T follicular helper cell (primary cell): ENCODE results near the gene AGTPBP1.

Experiments used
- DNase-seq: peaks from one replicate; pipeline ENCODE4 v3.0.0-alpha.2; 2020; ENCODE audit warnings: low read depth

AGTPBP1 gene

DNA sequence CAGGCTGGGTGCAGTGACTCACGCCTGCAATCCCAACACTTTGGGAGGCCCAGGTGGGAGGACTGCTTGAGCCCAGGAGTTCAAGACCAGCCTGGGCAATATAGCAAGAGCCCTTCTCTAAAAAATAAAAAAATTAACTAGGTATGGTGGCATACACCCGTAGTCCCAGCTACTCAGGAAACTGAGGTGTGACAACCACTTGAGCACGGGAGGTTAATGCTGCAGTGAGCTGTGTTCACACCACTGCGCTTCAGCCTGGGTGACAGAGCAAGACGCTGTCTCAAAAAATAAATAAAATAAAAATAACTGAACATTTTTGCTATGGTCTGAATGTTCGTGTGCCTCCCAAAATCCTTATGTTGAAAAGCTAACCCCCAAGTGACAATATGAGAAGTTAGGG, 24.5 kb downstream of the AGTPBP1 start:
- no peak for DNase-seq

GRCh38 chr9:85716031-85716877, 25.5 kb downstream of the AGTPBP1 start:
- DNase-seq: no peak

GRCh38 chr9:85715587-85715986, 26.2 kb downstream of the AGTPBP1 start:
- no peak for DNase-seq

DNA sequence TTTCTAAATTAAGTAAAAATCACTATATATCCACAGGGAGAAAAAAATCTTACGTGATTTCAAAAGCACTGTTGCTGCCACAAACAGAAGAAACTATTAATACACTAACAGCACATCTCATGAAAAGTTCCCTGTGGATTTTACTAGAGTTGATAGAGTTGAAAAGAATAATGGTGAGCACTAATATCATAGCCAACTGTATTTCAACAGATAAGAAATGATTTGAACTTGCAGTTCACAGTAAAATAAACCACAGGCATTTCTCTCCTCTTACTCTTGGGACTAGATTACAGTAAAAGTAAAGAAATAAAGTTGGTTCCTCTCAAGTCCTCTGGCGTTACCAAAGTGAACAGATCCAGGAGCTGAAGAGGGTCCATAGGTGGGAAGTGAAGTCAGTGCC, 27.9 kb downstream of the AGTPBP1 start:
- DNase-seq: no peak

DNA sequence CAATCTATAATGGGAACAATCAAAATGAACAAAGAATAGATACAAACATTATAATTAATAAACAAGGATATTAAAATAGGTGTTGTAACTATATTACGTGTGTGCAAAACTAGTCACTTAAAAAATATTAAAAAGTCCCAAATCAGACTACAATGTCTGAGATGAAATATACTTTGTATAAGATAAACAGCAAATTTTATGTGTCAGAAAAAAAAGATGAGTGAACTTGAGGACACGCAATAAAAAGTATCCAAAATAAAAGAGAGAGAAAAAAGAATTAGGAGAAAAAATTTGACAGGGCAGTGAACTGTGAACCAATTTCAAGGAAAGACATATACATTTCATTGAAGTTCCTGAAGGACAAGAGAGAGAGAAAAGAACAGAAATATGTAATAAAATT, 37.0 kb downstream of the AGTPBP1 start:
- DNase-seq: no peak

GRCh38 chr9:85703398-85703797, 38.4 kb downstream of the AGTPBP1 start:
- DNase-seq: no peak

DNA sequence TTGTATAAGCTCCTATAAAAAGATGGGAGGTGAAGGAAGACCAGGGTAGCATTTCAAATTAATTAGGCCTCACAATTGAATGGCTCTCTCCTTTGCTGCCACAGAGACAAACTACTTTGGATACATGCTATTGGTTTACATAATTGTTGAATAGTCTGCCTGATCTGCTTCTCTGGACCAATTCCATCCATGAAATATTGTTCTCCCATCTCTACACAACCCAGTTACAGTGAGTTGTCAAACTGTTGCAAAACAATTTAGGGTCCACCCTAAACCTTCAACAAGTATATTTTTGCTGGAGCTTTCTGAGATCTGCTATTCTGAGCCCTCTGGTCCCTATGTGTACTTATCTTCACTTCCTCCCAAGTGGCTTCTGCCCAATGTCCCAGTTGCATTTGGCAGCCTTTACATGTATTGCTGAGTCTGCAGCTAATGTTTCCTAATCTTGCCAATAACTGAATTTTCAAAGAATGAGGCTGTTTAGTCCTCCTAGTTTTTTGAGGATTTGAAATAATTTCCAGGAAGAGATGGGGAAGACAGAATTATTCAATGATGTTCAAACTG, 38.9 kb downstream of the AGTPBP1 start:
- DNase-seq: no peak

DNA sequence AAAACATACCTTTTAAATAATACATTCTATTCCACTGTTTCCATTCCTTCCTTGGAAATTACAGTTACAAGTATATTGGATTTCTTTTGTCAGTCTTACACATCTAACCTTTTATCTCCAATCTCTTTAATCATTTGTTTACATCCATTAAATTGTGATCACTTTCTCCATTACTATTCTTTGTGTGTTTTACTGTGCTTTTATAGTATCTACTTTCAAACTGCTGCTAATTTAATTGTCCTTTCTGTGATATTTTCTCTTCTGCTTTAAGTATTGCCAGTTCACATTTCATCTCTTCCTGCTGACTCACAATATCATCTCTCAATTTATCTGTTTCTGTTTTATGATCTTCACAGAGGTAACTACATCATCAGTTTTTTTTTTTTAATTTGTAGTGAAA, 39.6 kb downstream of the AGTPBP1 start:
- DNase-seq: no peak

GRCh38 chr9:85700330-85700729, 41.4 kb downstream of the AGTPBP1 start:
- DNase-seq: no peak

DNA sequence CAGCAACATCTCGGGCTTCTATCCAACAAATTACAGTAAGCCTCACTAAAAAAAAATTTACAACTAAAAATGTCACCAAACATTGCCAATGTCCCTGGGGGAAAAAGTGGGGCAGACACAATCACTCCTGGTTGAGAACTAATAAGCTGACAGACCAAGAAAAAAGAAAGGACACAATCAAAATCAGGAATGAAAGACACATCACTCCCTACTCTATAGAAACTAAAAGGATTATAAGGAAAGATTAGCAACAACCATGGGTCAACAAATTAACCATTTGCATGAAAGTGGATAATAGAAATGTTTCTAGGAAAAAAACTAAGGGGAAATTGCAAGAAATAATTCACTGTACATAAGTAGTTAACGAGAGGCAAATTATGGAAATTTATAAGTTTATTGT, 53.4 kb downstream of the AGTPBP1 start:
- no peak for DNase-seq

- DNase-seq: no peak
Measured at GRCh38 chr9:85685081-85685480, 56.7 kb downstream of the AGTPBP1 start.

GRCh38 chr9:85676790-85677189, 65.0 kb downstream of the AGTPBP1 start:
- no peak for DNase-seq

GRCh38 chr9:85667374-85667773, 74.4 kb downstream of the AGTPBP1 start:
- no peak for DNase-seq

DNA sequence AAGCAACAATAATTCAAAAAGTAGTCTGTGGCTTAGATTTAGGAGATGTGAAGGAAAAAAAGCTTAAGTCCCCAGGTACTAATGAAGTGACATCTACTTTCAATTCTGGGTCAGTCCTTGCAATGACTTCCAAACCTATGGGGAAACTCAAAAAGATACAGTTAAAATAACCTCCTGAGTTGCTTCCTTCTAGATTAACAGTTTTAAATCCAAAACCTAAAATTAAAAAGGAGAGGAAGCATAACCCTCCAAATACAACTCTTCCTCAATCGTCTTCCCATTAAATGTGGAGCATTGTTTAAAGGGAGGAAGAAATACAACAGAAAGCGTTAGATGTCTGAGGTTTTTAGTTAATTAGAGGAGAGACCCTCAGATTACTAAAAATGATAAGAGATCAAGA, 75.7 kb downstream of the AGTPBP1 start:
- DNase-seq: no peak

DNA sequence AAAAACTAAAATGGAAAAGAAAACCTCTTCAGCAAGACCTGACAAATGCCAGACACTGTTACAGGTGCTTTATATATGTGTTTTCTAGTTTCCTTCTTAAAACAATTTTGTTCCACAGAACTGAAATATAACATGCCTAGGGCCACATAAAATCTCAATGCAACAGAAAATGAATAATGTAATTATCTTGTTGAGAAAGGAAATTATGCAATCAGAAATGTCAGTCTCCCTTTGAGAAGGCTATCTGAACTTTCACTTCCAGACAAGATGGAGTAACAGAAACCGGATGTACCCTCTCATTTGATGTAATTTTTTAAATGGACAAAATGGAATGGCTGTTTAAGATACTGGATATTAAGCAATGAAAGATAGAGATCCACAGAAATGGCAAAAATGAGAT, 79.2 kb downstream of the AGTPBP1 start:
- no peak for DNase-seq

DNA sequence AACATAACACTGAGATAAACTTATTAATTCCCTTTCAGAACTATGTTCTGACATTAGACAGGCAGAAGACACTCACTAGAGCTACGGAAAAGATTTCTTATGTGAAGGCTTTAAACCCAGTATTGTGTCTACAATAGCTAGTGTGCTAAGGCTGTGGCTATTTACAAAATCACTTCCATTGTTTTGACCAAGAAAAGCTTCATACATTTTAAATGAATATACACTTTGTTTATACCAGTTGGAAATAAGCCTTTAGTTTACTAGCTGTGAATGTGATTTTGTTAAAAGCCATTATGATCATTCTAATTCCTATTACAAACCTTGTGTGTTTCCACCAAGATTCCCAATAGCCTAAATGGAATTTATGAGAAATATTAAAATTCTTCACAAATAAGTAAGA, 83.0 kb downstream of the AGTPBP1 start:
- DNase-seq: no peak

GRCh38 chr9:85653153-85653552, 88.6 kb downstream of the AGTPBP1 start:
- no peak for DNase-seq

GRCh38 chr9:85647571-85647970, 94.2 kb downstream of the AGTPBP1 start:
- DNase-seq: no peak

DNA sequence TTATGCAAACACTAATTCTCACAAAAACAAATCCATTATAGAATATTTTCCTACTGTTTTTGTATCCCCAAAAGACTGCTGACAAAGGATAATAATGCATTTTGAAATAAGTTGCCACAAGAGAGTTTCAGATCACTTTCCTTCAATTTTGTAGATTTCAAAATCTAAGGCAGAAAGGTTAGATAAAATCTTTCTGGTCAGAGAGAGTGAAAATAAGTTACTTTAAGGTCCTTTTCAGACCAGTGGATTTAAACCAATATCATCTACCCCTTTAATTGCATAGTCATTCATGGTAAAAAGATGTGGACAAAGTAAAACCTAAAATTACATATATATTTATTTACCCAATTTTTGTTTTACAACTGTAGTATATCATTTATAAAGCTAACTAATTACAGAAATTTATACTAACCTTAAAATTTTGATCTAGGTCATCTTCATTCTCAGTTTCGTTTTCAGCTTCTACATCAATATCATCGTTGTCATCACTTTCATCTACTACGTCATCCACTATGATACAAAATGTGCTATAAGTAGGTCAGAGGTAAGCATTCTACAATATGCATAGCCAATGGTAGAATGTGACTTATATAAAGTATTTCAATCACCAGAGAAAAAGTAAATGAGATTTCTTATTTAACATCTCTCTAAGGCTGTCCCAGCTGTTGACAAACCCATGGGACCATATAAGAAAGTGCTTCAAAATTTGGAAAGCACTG, 95.7 kb downstream of the AGTPBP1 start:
- DNase-seq: no peak

DNA sequence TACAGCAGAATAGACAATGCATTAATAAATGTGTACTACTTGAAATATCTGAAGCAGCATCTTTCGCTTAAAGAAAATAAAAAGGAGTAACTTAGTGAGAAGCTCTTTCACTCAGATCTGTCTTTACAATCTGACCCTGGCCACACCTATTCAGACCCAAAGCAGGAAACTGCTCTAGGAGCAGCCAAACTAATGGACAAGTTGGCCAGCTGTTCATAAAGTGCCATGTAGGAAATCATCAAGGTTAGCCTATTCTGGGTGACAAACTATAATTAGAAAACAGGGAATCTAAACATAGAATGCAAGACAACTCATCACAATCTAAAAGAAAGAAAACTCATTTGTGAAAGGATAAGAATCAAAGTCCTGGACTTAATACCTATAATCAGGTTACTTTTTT, 101.3 kb downstream of the AGTPBP1 start:
- no peak for DNase-seq

DNA sequence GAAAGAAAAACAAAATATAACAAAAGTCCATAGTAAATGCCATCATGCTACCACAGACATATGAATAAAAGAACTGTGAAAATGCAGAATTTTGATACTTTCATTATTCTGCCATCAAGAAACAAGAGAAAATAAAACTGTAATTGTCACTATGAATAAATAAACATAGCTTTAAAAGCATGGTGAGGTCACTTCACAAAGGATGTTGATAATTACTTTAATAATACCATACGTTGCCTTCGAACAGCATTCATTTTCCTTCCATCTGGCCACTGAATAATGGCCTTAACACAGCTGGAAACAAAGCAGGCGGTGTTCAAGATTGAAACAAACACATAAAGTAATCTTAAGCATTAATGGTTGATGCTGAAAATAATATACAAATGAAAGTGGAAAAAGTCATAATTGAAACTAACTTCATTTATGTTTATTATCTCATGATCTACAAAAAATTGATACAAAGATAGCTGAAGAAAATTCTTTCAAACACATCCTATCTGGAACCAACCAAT, 102.0 kb downstream of the AGTPBP1 start:
- no peak for DNase-seq

DNA sequence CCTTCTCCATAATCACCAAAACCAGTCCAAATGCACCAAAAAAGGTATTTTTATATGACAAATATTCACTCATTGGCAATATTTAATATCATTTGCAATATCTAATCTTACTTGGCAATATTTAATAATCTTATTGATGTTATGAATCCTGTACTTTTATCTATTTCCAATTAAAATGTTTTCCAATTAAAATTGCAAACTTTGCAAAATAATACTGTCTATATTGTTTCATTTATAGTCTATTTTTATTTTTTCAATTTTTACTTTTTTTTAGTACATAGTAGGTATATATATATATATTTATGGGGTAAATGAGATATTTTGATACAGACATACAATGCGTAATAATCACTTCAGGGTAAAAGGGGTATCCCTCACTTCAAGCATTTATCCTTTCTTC, 109.9 kb downstream of the AGTPBP1 start:
- no peak for DNase-seq

DNA sequence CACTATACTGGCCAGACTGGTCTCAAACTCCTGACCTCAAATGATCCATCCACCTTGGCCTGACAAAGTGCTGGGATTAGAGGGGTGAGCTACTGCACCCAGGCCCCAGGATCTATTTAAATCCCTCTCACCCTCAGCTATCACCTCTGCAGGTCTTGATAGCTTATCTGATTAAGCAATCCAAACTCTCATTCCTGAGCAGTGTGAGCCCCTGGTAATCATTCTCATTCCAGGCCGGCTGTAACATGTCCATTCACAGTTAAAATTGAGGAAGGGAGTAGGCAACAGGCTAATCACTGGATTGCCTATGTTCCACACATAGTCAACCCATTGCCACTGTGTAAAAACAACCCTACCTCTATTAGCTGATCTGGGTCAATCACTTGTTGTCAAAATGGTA, 111.1 kb downstream of the AGTPBP1 start:
- DNase-seq: no peak
